H1 (cell line): ENCODE data around the gene OBI1.

Experiments
- CTCF ChIP-seq, 3 experiments: IDR thresholded peaks; 1 replicate in 2 of 3; 2 replicates in 1 of 3; pipeline versions ENCODE4 v1.5.1 to v1.6.1; 2011; ENCODE audit warnings: low read length in 3 of 3, mild to moderate bottlenecking in 3 of 3, inconsistent platforms in 2 of 3, low read depth in 1 of 3, moderate library complexity in 1 of 3; ENCODE audit not compliant: insufficient read depth in 1 of 3; ENCODE audit errors: control extremely low read depth in 1 of 3
- E2F6 ChIP-seq: IDR thresholded peaks from 2 replicates; pipeline ENCODE4 v1.6.1; 2012; ENCODE audit warnings: inconsistent platforms
- POLR2A ChIP-seq, 2 experiments: IDR thresholded peaks; 1 replicate in 1 of 2; 2 replicates in 1 of 2; pipeline ENCODE4 v1.6.1; 2011; ENCODE audit warnings: low read depth in 2 of 2, low read length in 2 of 2, mild to moderate bottlenecking in 2 of 2; ENCODE audit errors: control extremely low read depth in 1 of 2
- POLR2AphosphoS5 ChIP-seq: IDR thresholded peaks from 2 replicates; pipeline ENCODE4 v1.6.1; 2011; ENCODE audit warnings: low read depth, low read length
- SRF ChIP-seq: IDR thresholded peaks from 2 replicates; pipeline ENCODE4 v1.6.1; 2011; ENCODE audit warnings: mild to moderate bottlenecking, low read depth, low read length, moderate library complexity
- TAF1 ChIP-seq: IDR thresholded peaks from 2 replicates; pipeline ENCODE4 v1.6.1; 2011; ENCODE audit warnings: mild to moderate bottlenecking, low read depth, low read length
- ZNF274 ChIP-seq: IDR thresholded peaks from 2 replicates; pipeline ENCODE4 v1.7.0; 2012; ENCODE audit warnings: low read length, borderline replicate concordance; ENCODE audit errors: extremely low read depth

GRCh38 chr13:78608688-78609463 lies 50.1 kb downstream of the OBI1 start:
- TF ChIP-seq POLR2AphosphoS5 (no peak), SRF (no peak), POLR2A (IDR thresholded peaks at IDR 0.05; ENCODE audit: control extremely low read depth in 1 of 2, low read depth in 2 of 2, low read length in 2 of 2) (no peak), E2F6 (no peak), CTCF (IDR thresholded peaks at IDR 0.05; ENCODE audit: control extremely low read depth in 1 of 3, insufficient read depth in 1 of 3, low read depth in 1 of 3, low read length in 3 of 3) (no peak), ZNF274 (no peak), TAF1 (no peak)
